HepG2 (cell line): ENCODE data around the gene PNRC1. TPM values are rescaled to one million over a fixed set of nuclear protein-coding genes. Genes with fewer than 3 reads are reported as not detected.

Experiments
- HNRNPK ChIP-seq: fragments of 200-400 bp; formaldehyde crosslinking; IDR thresholded peaks from 2 replicates; pipeline ENCODE4 v1.6.1; 2018; ENCODE audit warnings: low read length, low read depth, moderate library complexity, mild to moderate bottlenecking; ENCODE audit not compliant: poor library complexity, severe bottlenecking
- KLF6 ChIP-seq: IDR thresholded peaks from 2 replicates; pipeline ENCODE4 v1.8.0; 2016; ENCODE audit warnings: missing biosample characterization, missing genetic modification reagents
- MAFK ChIP-seq, 2 experiments: IDR thresholded peaks in 1 of 2; conservative IDR thresholded peaks in 1 of 2; 2 replicates each; pipeline ENCODE4 v1.6.1; 2011; ENCODE audit warnings: improper control_type of control experiment in 2 of 2, low read length in 2 of 2
- MTA1 ChIP-seq: sonication (generic); formaldehyde crosslinking; IDR thresholded peaks from 2 replicates; pipeline ENCODE4 v1.4.0; 2020; ENCODE audit warnings: missing genetic modification reagents, mild to moderate bottlenecking, borderline replicate concordance
- SALL2 ChIP-seq: sonication (generic); formaldehyde crosslinking; IDR thresholded peaks from 2 replicates; pipeline ENCODE4 v1.8.1; 2023; ENCODE audit warnings: mild to moderate bottlenecking, missing genetic modification reagents, inconsistent platforms
- TBL1XR1 ChIP-seq: fragments of 150-350 bp; IDR thresholded peaks from 2 replicates; pipeline ENCODE4 v1.6.1; 2014; ENCODE audit warnings: borderline replicate concordance, low read length; ENCODE audit not compliant: partially characterized antibody
- ZC3H13 ChIP-seq: sonication (generic); formaldehyde crosslinking; IDR thresholded peaks from 2 replicates; pipeline ENCODE4 v1.8.1; 2023; ENCODE audit warnings: mild to moderate bottlenecking, missing genetic modification reagents, moderate library complexity
- ZIK1 ChIP-seq: sonication (generic); formaldehyde crosslinking; IDR thresholded peaks from 2 replicates; pipeline ENCODE4 v1.5.0; 2020; ENCODE audit warnings: mild to moderate bottlenecking, low read depth, missing genetic modification reagents, borderline replicate concordance
- ZNF121 ChIP-seq: sonication (generic); formaldehyde crosslinking; IDR thresholded peaks from 2 replicates; pipeline ENCODE4 v1.5.0; 2020; ENCODE audit warnings: mild to moderate bottlenecking, missing genetic modification reagents
- ZNF235 ChIP-seq: sonication (generic); formaldehyde crosslinking; IDR thresholded peaks from 2 replicates; pipeline ENCODE4 v1.8.1; 2023; ENCODE audit warnings: mild to moderate bottlenecking, missing genetic modification reagents, borderline replicate concordance
- ZNF556 ChIP-seq: sonication (generic); formaldehyde crosslinking; IDR thresholded peaks from 2 replicates; pipeline ENCODE4 v1.4.0; 2020; ENCODE audit warnings: mild to moderate bottlenecking, missing genetic modification reagents, borderline replicate concordance
- ZNF577 ChIP-seq: sonication (generic); formaldehyde crosslinking; IDR thresholded peaks from 2 replicates; pipeline ENCODE4 v1.4.0; 2020; ENCODE audit warnings: mild to moderate bottlenecking, low read depth, missing genetic modification reagents, borderline replicate concordance
- ZNF761 ChIP-seq: sonication (generic); formaldehyde crosslinking; conservative IDR thresholded peaks from 2 replicates; pipeline ENCODE4 v1.4.0; 2020; ENCODE audit warnings: mild to moderate bottlenecking, missing genetic modification reagents
- ZNF777 ChIP-seq: sonication (generic); formaldehyde crosslinking; IDR thresholded peaks from 2 replicates; pipeline ENCODE4 v1.4.0; 2020; ENCODE audit warnings: missing genetic modification reagents
- ZSCAN31 ChIP-seq: sonication (generic); formaldehyde crosslinking; IDR thresholded peaks from 2 replicates; pipeline ENCODE4 v1.5.0; 2020; ENCODE audit warnings: low read depth, mild to moderate bottlenecking, missing genetic modification reagents
- polyA plus RNA-seq, 8 experiments: library from polyadenylated mRNA; depleted of rRNA in 3 of 8; stranded (reverse) in 7 of 8; unstranded in 1 of 8; fragments of >200 nt; fragmentation: Illumina TruSeq in 4 of 8; extraction: Trizol in 4 of 8; gene quantifications; 2 replicates each; pipeline versions ENCODE4 v1.2.1 to v1.2.3, GENCODE V29; 2011 to 2016; ENCODE audit warnings: low read depth in 4 of 8, missing spikeins in 1 of 8, mixed read lengths in 1 of 8; ENCODE audit not compliant: insufficient read depth in 1 of 8
- total RNA-seq, 5 experiments: library from RNA; depleted of rRNA; stranded (reverse); fragments of >200 nt; fragmentation: Illumina TruSeq; extraction: Trizol; gene quantifications; 2 replicates each; pipeline ENCODE4 v1.2.3, GENCODE V29; 2016; ENCODE audit warnings: low read depth in 1 of 5
- TF ChIP-seq, protein P1 (sequence below): sonication (generic); formaldehyde crosslinking; IDR thresholded peaks from 2 replicates; pipeline ENCODE4 v1.4.0; 2020; ENCODE audit warnings: missing genetic modification reagents
- TF ChIP-seq, protein P2 (sequence below): sonication (generic); formaldehyde crosslinking; IDR thresholded peaks from 2 replicates; pipeline ENCODE4 v1.4.0; 2020; ENCODE audit warnings: mild to moderate bottlenecking, missing genetic modification reagents
- TF ChIP-seq, protein P3 (sequence below): sonication (generic); formaldehyde crosslinking; IDR thresholded peaks from 2 replicates; pipeline ENCODE4 v1.9.0; 2021; ENCODE audit warnings: missing genetic modification reagents, mild to moderate bottlenecking, borderline replicate concordance
- TF ChIP-seq, protein P4 (sequence below), 2 experiments: sonication (generic) in 1 of 2; formaldehyde crosslinking in 1 of 2; IDR thresholded peaks; 2 replicates each; pipeline versions ENCODE4 v1.4.0 to v1.6.1; 2016 to 2020; ENCODE audit warnings: borderline replicate concordance in 1 of 2, low read depth in 1 of 2, mild to moderate bottlenecking in 1 of 2, missing genetic modification reagents in 1 of 2

The PNRC1 gene
- total and polyA plus RNA-seq, 2 of the 13 experiments (the other 11 are each of a cell fraction or from before 2014, with no cell fraction given) = 17.6 to 36.0 TPM

DNA sequence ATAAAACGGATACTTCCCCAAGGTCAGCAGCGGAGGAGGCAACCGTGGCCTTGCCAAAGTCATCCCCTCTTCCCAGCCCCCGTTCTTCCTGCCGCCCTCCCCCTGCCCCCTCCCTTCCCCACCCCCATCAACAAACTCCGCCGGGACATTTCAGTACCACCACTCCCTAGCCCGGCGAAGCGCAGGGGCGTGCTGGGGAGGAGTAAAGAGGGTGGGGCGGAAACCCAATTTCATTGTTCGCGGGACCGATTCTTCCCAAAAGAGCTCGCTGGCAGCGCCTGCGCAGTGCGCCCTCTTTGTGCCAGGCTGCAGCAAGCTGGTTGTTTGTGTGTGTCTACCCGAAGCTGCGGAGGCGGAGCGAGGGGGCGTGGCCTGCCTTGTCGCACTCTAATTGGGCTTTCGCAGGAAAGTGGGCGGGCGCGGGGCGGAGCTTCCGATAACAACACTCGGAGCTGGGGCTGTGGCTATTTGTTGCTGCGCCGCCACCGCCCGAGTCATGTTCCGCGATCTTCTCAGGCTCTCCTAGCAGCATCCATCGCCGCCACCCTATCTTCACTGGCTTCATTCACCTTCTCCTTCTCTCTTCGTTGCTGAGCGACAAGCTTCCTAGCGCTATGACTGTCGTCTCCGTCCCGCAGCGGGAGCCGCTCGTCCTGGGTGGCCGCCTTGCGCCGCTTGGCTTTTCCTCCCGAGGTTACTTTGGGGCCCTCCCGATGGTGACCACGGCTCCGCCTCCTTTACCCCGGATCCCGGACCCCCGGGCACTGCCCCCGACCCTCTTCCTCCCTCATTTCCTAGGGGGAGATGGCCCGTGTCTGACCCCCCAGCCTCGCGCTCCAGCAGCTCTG lies at the start of gene PNRC1 (continued):
- TF ChIP-seq, protein P1, sequence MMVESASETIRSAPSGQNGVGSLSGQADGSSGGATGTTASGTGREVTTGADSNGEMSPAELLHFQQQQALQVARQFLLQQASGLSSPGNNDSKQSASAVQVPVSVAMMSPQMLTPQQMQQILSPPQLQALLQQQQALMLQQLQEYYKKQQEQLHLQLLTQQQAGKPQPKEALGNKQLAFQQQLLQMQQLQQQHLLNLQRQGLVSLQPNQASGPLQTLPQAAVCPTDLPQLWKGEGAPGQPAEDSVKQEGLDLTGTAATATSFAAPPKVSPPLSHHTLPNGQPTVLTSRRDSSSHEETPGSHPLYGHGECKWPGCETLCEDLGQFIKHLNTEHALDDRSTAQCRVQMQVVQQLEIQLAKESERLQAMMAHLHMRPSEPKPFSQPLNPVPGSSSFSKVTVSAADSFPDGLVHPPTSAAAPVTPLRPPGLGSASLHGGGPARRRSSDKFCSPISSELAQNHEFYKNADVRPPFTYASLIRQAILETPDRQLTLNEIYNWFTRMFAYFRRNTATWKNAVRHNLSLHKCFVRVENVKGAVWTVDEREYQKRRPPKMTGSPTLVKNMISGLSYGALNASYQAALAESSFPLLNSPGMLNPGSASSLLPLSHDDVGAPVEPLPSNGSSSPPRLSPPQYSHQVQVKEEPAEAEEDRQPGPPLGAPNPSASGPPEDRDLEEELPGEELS = peak; percentile 60; the same call in 1 of the 2 replicates
- TF ChIP-seq, protein P2, sequence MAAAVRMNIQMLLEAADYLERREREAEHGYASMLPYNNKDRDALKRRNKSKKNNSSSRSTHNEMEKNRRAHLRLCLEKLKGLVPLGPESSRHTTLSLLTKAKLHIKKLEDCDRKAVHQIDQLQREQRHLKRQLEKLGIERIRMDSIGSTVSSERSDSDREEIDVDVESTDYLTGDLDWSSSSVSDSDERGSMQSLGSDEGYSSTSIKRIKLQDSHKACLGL (CRISPR knock-in tag) = 0 out of 2 replicates have a peak, but pooled peaks have one; percentile 48
- TF ChIP-seq TBL1XR1 = peak; percentile 36
- TF ChIP-seq MAFK (conservative IDR thresholded peaks at IDR 0.05 in 1 of 2, IDR thresholded peaks at IDR 0.05 in 1 of 2; ENCODE audit: low read length in 2 of 2) = no peak
- TF ChIP-seq ZNF556 (CRISPR knock-in tag) = no peak; the same call in 1 of the 2 replicates
- peak; percentile 56; the same call in 1 of the 2 replicates for TF ChIP-seq SALL2 (CRISPR knock-in tag)
- TF ChIP-seq, protein P3, sequence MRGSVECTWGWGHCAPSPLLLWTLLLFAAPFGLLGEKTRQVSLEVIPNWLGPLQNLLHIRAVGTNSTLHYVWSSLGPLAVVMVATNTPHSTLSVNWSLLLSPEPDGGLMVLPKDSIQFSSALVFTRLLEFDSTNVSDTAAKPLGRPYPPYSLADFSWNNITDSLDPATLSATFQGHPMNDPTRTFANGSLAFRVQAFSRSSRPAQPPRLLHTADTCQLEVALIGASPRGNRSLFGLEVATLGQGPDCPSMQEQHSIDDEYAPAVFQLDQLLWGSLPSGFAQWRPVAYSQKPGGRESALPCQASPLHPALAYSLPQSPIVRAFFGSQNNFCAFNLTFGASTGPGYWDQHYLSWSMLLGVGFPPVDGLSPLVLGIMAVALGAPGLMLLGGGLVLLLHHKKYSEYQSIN (CRISPR knock-in tag) = 0 out of 2 replicates have a peak, but pooled peaks have one; percentile 80
- peak; percentile 47; the same call in 1 of the 2 replicates for TF ChIP-seq ZNF121
- peak; percentile 19; the same call in 1 of the 2 replicates for TF ChIP-seq ZSCAN31
- peak; percentile 81 for TF ChIP-seq KLF6 (CRISPR knock-in tag)
- TF ChIP-seq ZC3H13 (CRISPR knock-in tag) = no peak
- TF ChIP-seq, protein P4, sequence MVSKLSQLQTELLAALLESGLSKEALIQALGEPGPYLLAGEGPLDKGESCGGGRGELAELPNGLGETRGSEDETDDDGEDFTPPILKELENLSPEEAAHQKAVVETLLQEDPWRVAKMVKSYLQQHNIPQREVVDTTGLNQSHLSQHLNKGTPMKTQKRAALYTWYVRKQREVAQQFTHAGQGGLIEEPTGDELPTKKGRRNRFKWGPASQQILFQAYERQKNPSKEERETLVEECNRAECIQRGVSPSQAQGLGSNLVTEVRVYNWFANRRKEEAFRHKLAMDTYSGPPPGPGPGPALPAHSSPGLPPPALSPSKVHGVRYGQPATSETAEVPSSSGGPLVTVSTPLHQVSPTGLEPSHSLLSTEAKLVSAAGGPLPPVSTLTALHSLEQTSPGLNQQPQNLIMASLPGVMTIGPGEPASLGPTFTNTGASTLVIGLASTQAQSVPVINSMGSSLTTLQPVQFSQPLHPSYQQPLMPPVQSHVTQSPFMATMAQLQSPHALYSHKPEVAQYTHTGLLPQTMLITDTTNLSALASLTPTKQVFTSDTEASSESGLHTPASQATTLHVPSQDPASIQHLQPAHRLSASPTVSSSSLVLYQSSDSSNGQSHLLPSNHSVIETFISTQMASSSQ (IDR thresholded peaks at IDR 0.05; ENCODE audit: low read depth) = no peak
- TF ChIP-seq, protein P4 (CRISPR knock-in tag; IDR thresholded peaks at IDR 0.05; ENCODE audit: borderline replicate concordance) = no peak
- TF ChIP-seq ZNF761 (CRISPR knock-in tag) = no peak
- TF ChIP-seq ZIK1 (CRISPR knock-in tag) = peak; percentile 41
- TF ChIP-seq MTA1 (CRISPR knock-in tag) = 0 out of 2 replicates have a peak, but pooled peaks have one; percentile 3
- TF ChIP-seq ZNF577 = no peak
- TF ChIP-seq ZNF235 (CRISPR knock-in tag) = peak; percentile 44; the same call in 1 of the 2 replicates
- TF ChIP-seq ZNF777 = peak; percentile 6; the same call in 1 of the 2 replicates
- peak; percentile 79 for TF ChIP-seq HNRNPK
